ENCODE measurements around the gene TMC1. TPM values are rescaled to one million over a fixed set of nuclear protein-coding genes. Genes with fewer than 3 reads are reported as not detected.

Gene TMC1
- total RNA-seq, 1 experiment from 2014 or later = 0.36 TPM

DNA sequence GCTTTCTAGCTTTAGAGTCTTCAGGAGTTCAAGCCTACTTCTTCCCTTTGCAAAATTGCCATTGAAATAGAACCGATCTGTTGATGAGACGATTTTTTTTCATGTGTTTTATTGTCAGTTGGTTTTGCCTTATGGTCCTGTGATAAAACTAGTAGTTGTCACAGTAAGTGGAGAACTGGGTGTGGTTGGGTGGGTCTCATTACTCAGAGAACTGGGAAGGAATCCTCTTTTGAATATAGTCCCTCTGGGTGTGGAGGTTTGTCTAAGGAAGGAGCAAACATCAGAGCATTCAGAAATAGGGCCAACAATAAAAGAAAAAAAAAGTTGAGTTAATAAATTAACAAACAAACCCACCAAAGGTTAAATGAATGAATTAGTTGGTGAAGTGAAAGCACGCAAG is 362.5 kb downstream of the TMC1 start:
- POLR2A ChIA-PET = no interaction called here
- CTCF ChIA-PET = no interaction called here
- Histone ChIP-seq H3K4me1 (ENCODE audit: control insufficient read depth, insufficient read depth, low read length) (no peaks in the 10 kb centered on the region), H3K27ac (ENCODE audit: low read length) (no peak overlapping the region), H3K27me3 (ENCODE audit: control insufficient read depth, insufficient read depth, low read length) (no peaks in the 10 kb centered on the region), H3K36me3 (ENCODE audit: control insufficient read depth, insufficient read depth, low read length) (no peaks in the 10 kb centered on the region), H3K9me3 (ENCODE audit: control insufficient read depth, insufficient read depth, low read depth, low read length) (no peaks in the 10 kb centered on the region), H3K4me3 (ENCODE audit: low read depth in 2 of 2, low read length in 2 of 2) (no peak overlapping the region)
- no TSS peak for BruUV-seq (replicated peaks)
- TF ChIP-seq, protein P1, sequence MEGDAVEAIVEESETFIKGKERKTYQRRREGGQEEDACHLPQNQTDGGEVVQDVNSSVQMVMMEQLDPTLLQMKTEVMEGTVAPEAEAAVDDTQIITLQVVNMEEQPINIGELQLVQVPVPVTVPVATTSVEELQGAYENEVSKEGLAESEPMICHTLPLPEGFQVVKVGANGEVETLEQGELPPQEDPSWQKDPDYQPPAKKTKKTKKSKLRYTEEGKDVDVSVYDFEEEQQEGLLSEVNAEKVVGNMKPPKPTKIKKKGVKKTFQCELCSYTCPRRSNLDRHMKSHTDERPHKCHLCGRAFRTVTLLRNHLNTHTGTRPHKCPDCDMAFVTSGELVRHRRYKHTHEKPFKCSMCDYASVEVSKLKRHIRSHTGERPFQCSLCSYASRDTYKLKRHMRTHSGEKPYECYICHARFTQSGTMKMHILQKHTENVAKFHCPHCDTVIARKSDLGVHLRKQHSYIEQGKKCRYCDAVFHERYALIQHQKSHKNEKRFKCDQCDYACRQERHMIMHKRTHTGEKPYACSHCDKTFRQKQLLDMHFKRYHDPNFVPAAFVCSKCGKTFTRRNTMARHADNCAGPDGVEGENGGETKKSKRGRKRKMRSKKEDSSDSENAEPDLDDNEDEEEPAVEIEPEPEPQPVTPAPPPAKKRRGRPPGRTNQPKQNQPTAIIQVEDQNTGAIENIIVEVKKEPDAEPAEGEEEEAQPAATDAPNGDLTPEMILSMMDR (IDR thresholded peaks at IDR 0.05) = no peak
- TF ChIP-seq POLR2AphosphoS5 (IDR thresholded peaks at IDR 0.05; ENCODE audit: low read depth, low read length) (no peak), REST (IDR thresholded peaks at IDR 0.05; ENCODE audit: insufficient read depth in 1 of 2, low read depth in 2 of 2, low read length in 1 of 2) (no peak), SIN3A (IDR thresholded peaks at IDR 0.05; ENCODE audit: borderline replicate concordance, insufficient read depth, low read depth, low read length) (no peak), TCF7L2 (IDR thresholded peaks at IDR 0.05; ENCODE audit: low read depth, low read length) (no peak)
- in situ Hi-C loops (cut with HindIII; ENCODE audit: low pct_unique_long_range_greater_than_20kb, low sequenced_read_pairs) (no loop called here), intact Hi-C loops (cut with micrococcal nuclease; ENCODE audit: unreplicated experiment) (no loop called here)
- no peak for ATAC-seq
- DNase-seq (ENCODE audit: low read depth, low spot score) = no peak

DNA sequence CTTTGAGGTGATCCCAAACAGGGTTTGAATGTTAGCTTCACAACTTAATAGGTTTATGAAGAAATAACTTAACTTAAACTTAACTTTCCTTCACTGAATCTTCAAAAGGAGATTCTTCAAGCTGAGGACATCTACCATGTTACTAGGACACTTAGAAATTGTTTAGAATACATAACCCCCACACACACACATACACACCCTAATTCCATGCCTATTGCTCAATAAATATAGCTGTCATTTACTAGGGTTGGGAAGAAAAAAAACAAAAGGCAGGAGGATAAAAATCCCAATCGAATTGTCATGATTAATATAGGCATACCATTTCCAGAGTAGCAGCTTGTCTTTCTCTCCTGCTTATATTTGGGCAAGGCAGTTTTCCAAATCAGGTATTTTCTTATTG is 363.1 kb downstream of the TMC1 start:
- BruUV-seq (replicated peaks) = no TSS peak
- in situ Hi-C loops (cut with HindIII; ENCODE audit: low pct_unique_long_range_greater_than_20kb, low sequenced_read_pairs) (no loop called here), intact Hi-C loops (cut with micrococcal nuclease; ENCODE audit: unreplicated experiment) (no loop called here)
- ATAC-seq (no peak), DNase-seq (ENCODE audit: low read depth, low spot score) (no peak)
- TF ChIP-seq REST (IDR thresholded peaks at IDR 0.05; ENCODE audit: insufficient read depth in 1 of 2, low read depth in 2 of 2, low read length in 1 of 2) (no peak), SIN3A (IDR thresholded peaks at IDR 0.05; ENCODE audit: borderline replicate concordance, insufficient read depth, low read depth, low read length) (no peak), TCF7L2 (IDR thresholded peaks at IDR 0.05; ENCODE audit: low read depth, low read length) (no peak), POLR2AphosphoS5 (IDR thresholded peaks at IDR 0.05; ENCODE audit: low read depth, low read length) (no peak)
- TF ChIP-seq, protein P1 (IDR thresholded peaks at IDR 0.05) = no peak
- H3K27me3 ChIP-seq (ENCODE audit: control insufficient read depth, insufficient read depth, low read length) = no peaks in the 10 kb centered on the region
- POLR2A ChIA-PET = no interaction called here
- no peaks in the 10 kb centered on the region for H3K9me3 ChIP-seq (ENCODE audit: control insufficient read depth, insufficient read depth, low read depth, low read length)
- no peaks in the 10 kb centered on the region for H3K4me1 ChIP-seq (ENCODE audit: control insufficient read depth, insufficient read depth, low read length)
- no peak overlapping the region for H3K4me3 ChIP-seq (ENCODE audit: low read depth in 2 of 2, low read length in 2 of 2)
- no peaks in the 10 kb centered on the region for H3K36me3 ChIP-seq (ENCODE audit: control insufficient read depth, insufficient read depth, low read length)
- CTCF ChIA-PET = no interaction called here
- no peak overlapping the region for H3K27ac ChIP-seq (ENCODE audit: low read length)

Other genes starting within 250 kb of the TMC1 start
- 185 TPM for gene ZFAND5, start 156.4 kb upstream of the TMC1 start, total RNA-seq (2021; ENCODE audit: unreplicated experiment)

Data from Panc1 (cell line).